ENCODE measurements around the gene FOXJ3. TPM values are rescaled to one million over a fixed set of nuclear protein-coding genes. Genes with fewer than 3 reads are reported as not detected.

Gene FOXJ3
- total and polyA plus RNA-seq, 4 donors, result 5.3 to 16.8 (median 12.4) TPM

DNA sequence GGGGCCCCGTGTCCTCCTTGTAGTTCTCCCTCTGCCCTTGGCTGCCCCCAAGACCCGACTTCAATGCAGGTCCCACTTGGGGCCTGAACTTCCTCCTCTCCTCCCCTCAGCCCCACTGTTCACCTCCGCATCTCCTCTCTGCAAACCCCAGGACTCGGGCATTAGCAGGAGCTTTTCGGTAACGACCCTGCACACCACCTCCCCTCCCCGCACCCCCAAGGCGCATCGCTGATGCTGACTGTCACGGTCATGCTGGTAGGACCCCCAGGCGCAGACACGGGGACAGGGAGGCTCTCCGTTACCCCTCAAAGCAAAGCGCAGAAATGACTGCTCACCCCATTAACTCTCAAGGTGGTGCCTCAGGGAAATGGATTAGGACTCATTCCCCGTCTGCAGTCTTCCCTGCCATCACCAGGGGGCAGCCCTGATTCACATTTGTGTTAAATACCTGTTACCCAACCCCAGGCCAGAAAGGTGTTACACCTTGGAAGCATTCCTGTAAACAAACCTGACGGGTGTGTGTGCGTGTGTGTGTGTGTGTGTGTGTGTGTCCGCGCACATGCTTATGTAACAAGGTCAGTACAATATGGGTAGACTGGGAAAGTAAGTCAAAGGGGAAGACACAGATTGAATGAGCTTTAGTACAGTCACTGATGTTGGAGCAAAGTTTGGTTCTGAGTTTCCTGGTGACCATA is 188.3 kb downstream of the FOXJ3 start (continued):
- TF ChIP-seq, protein P1, sequence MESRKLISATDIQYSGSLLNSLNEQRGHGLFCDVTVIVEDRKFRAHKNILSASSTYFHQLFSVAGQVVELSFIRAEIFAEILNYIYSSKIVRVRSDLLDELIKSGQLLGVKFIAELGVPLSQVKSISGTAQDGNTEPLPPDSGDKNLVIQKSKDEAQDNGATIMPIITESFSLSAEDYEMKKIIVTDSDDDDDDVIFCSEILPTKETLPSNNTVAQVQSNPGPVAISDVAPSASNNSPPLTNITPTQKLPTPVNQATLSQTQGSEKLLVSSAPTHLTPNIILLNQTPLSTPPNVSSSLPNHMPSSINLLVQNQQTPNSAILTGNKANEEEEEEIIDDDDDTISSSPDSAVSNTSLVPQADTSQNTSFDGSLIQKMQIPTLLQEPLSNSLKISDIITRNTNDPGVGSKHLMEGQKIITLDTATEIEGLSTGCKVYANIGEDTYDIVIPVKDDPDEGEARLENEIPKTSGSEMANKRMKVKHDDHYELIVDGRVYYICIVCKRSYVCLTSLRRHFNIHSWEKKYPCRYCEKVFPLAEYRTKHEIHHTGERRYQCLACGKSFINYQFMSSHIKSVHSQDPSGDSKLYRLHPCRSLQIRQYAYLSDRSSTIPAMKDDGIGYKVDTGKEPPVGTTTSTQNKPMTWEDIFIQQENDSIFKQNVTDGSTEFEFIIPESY (IDR thresholded peaks at IDR 0.05), result no peak
- TF ChIP-seq GABPA (IDR thresholded peaks at IDR 0.05 in 1 of 2, conservative IDR thresholded peaks at IDR 0.05 in 1 of 2), result no peak
- TF ChIP-seq TAF1 (conservative IDR thresholded peaks at IDR 0.05), result no peak
- TF ChIP-seq FOXA1 (IDR thresholded peaks at IDR 0.05), result peak; percentile 90
- TF ChIP-seq RXRA (IDR thresholded peaks at IDR 0.05), result peak; percentile 90 to 95
- no peak for TF ChIP-seq NR2F2 (IDR thresholded peaks at IDR 0.05)
- TF ChIP-seq, protein P2, sequence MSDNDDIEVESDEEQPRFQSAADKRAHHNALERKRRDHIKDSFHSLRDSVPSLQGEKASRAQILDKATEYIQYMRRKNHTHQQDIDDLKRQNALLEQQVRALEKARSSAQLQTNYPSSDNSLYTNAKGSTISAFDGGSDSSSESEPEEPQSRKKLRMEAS (IDR thresholded peaks at IDR 0.05), result peak; percentile 71
- peak; percentile 47 to 56 for TF ChIP-seq JUND (IDR thresholded peaks at IDR 0.05)
- peak in 1 of 2 donors; percentile 17 for TF ChIP-seq EGR1 (IDR thresholded peaks at IDR 0.05; ENCODE audit: low read depth in 2 of 2)
- peak; percentile 70 for TF ChIP-seq SP1 (IDR thresholded peaks at IDR 0.05)
- peak; percentile 79 to 85 for TF ChIP-seq HNF4A (conservative IDR thresholded peaks at IDR 0.05)
- TF ChIP-seq HNF4G (IDR thresholded peaks at IDR 0.05), result peak; percentile 35
- TF ChIP-seq YY1 (IDR thresholded peaks at IDR 0.05), result peak; percentile 47

DNA sequence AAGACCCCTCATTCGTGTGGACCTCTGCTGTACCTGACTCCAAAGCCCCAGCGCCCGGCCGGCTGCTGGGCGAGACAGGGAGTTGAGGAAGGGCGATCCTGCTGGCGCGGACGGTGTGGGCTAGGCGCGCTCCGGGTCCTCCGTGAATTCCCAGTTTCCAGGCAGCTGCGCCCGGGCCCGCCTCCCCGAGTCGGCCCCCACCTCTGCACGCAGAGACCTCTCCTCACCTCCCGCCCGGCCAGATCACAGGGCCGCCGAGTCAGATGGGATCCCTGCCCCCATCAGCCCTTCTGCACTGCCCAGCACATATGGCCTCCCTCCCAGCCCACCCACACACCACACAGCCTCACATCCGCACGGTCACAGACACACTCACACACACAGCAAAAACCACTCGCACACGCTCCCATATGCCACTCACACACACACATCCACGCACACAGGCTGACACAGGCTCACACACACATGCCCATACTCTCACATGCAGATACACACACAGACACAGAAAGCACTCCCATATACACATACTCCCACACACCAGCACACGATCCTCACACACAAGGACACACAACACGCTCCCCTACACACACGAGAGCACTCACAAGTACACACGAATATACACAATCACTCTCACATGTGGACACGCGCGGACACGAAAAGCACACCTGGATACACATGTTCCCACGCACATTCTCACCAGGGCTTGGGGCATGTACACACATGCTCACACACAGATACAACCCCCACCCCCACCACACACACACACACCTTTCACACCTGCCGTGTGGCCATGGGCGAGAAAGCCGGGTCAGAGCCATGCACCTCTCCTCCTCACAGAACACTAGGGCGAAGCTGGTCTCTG is 189.0 kb downstream of the FOXJ3 start:
- H3K27me3 ChIP-seq (ENCODE audit: control insufficient read depth in 4 of 4, insufficient read depth in 4 of 4, low read length in 3 of 4), result peaks cover 0 to 5% (median 2%) of the 10 kb centered on the region in 4 donors
- peak; percentile 28 for DNase-seq (ENCODE audit: low spot score)
- WGBS, result 68% methylated on average over 41 of the region's 41 CpGs

DNA sequence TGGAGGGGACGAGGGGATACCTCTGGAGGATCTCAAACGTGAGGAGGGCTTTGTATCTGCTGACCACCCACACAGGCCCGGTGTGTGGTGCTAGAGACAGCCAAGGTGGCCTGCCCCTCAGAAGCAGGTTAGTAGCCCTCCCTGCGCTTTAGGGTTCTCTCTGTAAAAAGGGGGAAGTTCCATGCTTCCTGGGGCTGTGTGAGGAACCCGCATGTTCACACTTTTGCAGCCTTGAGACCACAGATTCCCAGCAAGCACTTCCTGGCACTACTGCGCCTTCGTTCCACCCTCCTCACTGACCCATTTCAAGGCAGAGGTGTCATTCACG is 189.7 kb downstream of the FOXJ3 start:
- no peak overlapping the region for H3K9ac ChIP-seq (ENCODE audit: low read depth in 1 of 2, low read length in 2 of 2)
- TF ChIP-seq, protein P1 (IDR thresholded peaks at IDR 0.05), result no peak
- TF ChIP-seq GABPA (IDR thresholded peaks at IDR 0.05 in 1 of 2, conservative IDR thresholded peaks at IDR 0.05 in 1 of 2), result no peak
- TF ChIP-seq SP1 (IDR thresholded peaks at IDR 0.05), result no peak
- TF ChIP-seq, protein P3, sequence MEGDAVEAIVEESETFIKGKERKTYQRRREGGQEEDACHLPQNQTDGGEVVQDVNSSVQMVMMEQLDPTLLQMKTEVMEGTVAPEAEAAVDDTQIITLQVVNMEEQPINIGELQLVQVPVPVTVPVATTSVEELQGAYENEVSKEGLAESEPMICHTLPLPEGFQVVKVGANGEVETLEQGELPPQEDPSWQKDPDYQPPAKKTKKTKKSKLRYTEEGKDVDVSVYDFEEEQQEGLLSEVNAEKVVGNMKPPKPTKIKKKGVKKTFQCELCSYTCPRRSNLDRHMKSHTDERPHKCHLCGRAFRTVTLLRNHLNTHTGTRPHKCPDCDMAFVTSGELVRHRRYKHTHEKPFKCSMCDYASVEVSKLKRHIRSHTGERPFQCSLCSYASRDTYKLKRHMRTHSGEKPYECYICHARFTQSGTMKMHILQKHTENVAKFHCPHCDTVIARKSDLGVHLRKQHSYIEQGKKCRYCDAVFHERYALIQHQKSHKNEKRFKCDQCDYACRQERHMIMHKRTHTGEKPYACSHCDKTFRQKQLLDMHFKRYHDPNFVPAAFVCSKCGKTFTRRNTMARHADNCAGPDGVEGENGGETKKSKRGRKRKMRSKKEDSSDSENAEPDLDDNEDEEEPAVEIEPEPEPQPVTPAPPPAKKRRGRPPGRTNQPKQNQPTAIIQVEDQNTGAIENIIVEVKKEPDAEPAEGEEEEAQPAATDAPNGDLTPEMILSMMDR (IDR thresholded peaks at IDR 0.05; ENCODE audit: low read depth, low read length, missing input control), result no peak
- no peak for TF ChIP-seq FOXA2 (IDR thresholded peaks at IDR 0.05)
- TF ChIP-seq EGR1 (IDR thresholded peaks at IDR 0.05; ENCODE audit: low read depth in 2 of 2), result no peak
- no peak for TF ChIP-seq RXRA (IDR thresholded peaks at IDR 0.05)
- TF ChIP-seq RAD21 (IDR thresholded peaks at IDR 0.05), result no peak
- no peak for TF ChIP-seq JUND (IDR thresholded peaks at IDR 0.05)
- TF ChIP-seq NR2F2 (IDR thresholded peaks at IDR 0.05), result no peak
- no peak for TF ChIP-seq HNF4G (IDR thresholded peaks at IDR 0.05)
- H3K4me1 ChIP-seq (ENCODE audit: control insufficient read depth in 4 of 4, insufficient read depth in 4 of 4, low read length in 3 of 4), result peaks cover 0 to 12% (median 4%) of the 10 kb centered on the region in 4 donors
- DNase-seq (ENCODE audit: low spot score), result no peak
- WGBS, result 73% methylated on average over 8 of the region's 8 CpGs
- no peak overlapping the region for H3K27ac ChIP-seq (ENCODE audit: low read depth in 1 of 2, low read length in 2 of 2)
- no peaks in the 10 kb centered on the region for H3K36me3 ChIP-seq (ENCODE audit: control insufficient read depth in 4 of 4, insufficient read depth in 3 of 4, low read depth in 1 of 4, low read length in 3 of 4)
- peaks cover 0 to 5% (median 2%) of the 10 kb centered on the region in 4 donors for H3K27me3 ChIP-seq (ENCODE audit: control insufficient read depth in 4 of 4, insufficient read depth in 4 of 4, low read length in 3 of 4)
- H3K4me3 ChIP-seq (ENCODE audit: low read depth in 1 of 3, low read length in 3 of 3), result no peak overlapping the region
- no peaks in the 10 kb centered on the region for H3K9me3 ChIP-seq (ENCODE audit: control insufficient read depth in 4 of 4, low read length in 3 of 4)

More for the DNA sequence above, 189.0 kb downstream of the FOXJ3 start:
- Histone ChIP-seq H3K9me3 (ENCODE audit: control insufficient read depth in 4 of 4, low read length in 3 of 4) (no peaks in the 10 kb centered on the region), H3K4me3 (ENCODE audit: low read depth in 1 of 3, low read length in 3 of 3) (no peak overlapping the region), H3K9ac (ENCODE audit: low read depth in 1 of 2, low read length in 2 of 2) (no peak overlapping the region), H3K4me1 (ENCODE audit: control insufficient read depth in 4 of 4, insufficient read depth in 4 of 4, low read length in 3 of 4) (peaks cover 0 to 12% (median 4%) of the 10 kb centered on the region in 4 donors), H3K36me3 (ENCODE audit: control insufficient read depth in 4 of 4, insufficient read depth in 3 of 4, low read depth in 1 of 4, low read length in 3 of 4) (no peaks in the 10 kb centered on the region), H3K27ac (ENCODE audit: low read depth in 1 of 2, low read length in 2 of 2) (no peak overlapping the region)
- TF ChIP-seq HNF4A (conservative IDR thresholded peaks at IDR 0.05) (no peak), YY1 (IDR thresholded peaks at IDR 0.05) (no peak), SP1 (IDR thresholded peaks at IDR 0.05) (no peak)
